LNCAP (cell line): ENCODE data around the gene TAL1.

Source experiments
- TF ChIP-seq, protein P1 (sequence below): fragments of 450-650 bp; IDR thresholded peaks from 2 replicates; pipeline ENCODE4 v1.5.1; 2017; ENCODE audit warnings: mild to moderate bottlenecking

Gene TAL1

DNA sequence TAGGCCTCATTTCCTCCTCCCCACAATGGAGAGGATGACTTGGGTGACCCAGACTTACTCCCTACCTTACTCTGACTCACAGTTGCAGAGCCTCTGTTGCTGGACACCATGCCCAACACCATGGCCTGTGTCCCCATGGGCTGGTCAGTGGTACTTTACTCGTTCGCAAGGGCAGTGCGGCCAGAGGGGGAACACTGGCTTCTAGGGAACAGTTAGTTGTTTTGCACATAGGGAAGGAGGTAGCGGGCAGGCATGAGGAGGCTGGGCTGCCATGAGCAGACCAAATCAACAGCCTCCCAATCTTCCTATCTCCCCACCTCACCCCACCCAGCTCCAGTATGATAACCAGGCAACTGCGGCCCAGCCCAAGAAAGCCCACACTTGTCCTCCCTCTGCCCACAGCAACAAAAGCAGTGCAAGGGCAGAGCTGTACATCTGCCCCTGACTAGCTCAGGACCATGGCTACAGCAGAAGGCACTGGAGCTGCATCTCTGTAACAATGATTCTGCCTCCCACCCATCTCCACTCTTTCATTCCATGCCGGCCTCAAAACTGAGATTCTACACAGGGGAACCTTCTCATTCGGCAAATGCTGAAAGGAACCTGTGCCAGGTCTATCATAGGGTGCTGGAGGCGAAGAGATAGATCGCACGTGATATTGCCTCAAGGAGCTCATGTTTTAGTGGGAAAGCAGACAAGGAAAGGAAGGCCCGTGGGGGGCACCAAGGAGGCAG lies 18.6 kb downstream of the TAL1 start:
- TF ChIP-seq, protein P1, sequence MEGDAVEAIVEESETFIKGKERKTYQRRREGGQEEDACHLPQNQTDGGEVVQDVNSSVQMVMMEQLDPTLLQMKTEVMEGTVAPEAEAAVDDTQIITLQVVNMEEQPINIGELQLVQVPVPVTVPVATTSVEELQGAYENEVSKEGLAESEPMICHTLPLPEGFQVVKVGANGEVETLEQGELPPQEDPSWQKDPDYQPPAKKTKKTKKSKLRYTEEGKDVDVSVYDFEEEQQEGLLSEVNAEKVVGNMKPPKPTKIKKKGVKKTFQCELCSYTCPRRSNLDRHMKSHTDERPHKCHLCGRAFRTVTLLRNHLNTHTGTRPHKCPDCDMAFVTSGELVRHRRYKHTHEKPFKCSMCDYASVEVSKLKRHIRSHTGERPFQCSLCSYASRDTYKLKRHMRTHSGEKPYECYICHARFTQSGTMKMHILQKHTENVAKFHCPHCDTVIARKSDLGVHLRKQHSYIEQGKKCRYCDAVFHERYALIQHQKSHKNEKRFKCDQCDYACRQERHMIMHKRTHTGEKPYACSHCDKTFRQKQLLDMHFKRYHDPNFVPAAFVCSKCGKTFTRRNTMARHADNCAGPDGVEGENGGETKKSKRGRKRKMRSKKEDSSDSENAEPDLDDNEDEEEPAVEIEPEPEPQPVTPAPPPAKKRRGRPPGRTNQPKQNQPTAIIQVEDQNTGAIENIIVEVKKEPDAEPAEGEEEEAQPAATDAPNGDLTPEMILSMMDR: no peak

DNA sequence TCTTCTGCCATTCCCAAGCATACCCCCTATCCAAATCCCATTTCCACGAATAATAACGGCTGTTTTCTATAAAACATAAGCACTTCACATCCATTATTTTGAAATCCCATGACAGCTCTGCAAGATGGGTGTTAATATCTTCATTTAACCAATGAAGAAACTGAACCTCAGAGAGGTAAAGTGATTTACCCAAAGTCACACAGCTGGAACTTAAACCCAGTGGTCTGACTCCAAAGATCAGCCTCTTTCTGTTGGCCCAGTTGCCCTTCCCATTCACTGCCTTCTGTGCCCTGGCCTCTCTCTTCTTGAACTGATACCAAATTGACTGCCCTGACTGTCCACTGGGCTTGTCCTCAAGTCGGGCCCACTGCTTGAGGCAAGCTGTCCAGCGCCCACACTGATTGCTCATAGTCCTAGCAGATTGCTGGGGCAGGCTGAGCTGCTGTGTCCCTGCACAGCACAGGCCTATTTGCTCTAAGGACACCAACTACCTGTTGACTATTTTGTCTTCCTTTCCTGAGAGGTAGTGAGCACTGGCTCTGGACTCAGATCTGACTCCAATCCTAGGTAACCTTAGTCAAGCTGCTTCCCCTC lies 19.3 kb downstream of the TAL1 start:
- TF ChIP-seq, protein P1: no peak

- TF ChIP-seq, protein P1: no peak
Measured at GRCh38 chr1:47211796-47212269, 20.2 kb downstream of the TAL1 start.

DNA sequence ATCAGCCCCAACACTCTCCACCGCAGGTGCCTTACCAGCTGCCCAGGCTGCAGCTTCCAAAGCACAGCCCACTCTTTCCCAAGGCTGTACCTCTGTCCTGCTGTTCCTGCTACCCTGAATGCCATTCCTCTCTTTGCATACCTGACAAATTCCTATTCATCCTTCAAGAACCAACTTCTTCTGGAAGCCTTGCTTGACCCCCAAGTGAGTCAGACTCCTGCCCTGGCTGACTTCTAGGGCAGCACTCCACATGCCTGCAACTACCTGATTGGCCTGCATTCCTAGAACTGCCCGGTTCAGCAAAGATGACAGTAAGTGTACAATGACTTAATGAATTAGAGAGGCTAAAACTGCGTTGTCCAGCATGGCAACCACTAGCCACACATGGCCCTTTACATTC lies 21.4 kb downstream of the TAL1 start:
- TF ChIP-seq, protein P1: no peak

DNA sequence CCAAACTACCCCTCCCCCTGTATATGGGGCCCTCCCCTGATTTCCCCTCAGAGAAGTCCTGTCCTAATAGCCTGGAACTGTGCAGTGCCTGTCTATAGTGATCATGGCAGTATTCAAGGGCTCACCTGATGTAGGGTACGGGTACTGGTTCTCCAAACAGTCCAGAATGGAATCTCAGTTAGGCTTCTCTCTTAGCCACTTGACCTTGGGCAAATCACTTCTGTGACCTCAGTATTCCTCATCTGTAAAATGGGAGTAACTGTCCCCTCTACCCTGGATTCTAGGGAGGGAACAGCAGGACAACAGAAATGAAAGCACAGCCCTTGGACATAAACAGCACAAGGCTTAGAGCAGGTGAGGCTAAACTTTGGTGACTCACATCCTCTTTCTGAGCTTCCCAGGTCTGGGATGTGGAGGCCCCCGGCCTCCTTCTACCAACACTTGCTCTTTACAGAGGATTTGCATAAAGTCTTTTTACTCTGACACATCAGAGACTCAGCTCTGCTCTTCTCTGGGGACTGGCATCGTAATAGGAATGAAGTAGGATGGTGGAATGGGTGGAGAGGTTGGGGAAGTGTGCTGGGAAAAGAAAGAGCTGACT lies 22.2 kb downstream of the TAL1 start:
- TF ChIP-seq, protein P1: no peak

DNA sequence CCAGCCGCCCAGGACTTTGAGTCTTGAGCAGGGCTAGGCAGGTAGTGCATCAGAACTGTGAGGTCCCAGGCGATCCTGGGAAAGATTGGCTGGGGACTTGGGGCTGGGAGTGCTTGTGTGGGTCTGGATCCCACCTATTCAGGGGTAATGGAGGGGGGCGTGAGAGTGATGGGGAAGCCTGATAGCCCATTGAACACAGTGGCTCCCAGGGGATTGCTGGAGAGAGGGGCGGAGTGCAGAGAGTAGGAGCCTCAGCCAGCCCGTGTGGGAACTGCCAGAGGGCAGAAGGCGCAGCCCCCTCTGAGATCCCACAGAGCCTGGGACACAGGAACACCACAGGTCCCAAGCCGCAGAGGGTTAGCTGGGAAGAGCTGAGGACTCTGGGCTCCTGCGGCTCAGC lies 22.9 kb downstream of the TAL1 start:
- TF ChIP-seq, protein P1: no peak

DNA sequence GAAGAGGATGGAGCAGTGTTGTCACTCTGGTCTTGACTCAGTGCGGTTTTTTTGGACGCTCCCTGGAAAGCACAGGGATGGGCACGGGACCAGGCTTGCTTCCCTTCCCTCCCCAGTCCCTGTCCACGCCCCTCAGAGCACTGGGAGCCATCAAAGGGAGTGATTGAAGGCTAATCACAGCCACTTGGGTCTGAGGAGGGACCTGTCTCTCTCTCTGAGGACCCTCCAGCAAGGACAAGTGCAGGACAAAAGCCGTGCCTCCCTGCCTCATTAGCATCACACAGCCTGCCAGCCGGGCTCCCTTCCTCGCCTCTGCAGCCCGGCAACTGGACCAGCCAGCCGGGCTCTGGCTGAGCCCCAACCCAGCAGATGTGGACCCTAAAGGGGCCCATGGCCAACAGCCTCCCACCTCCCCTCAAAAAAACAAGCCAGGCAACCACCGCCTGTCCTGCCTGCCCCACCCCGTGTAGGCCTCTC lies 23.6 kb downstream of the TAL1 start:
- TF ChIP-seq, protein P1: no peak
